GM23338 (cell line): ENCODE results near the gene APPBP2. TPM values are rescaled to one million over a fixed set of nuclear protein-coding genes. Genes with fewer than 3 reads are reported as not detected.

Source experiments
- ATAC-seq: fragments of 200-7000 bp; cut with Tn5 transposase; 3 replicates; pipeline ENCODE4 v1.9.1; 2020
- DNase-seq: peaks from one replicate; pipeline ENCODE4 v3.0.0-alpha.2; 2015; ENCODE audit warnings: low spot score
- H2AFZ ChIP-seq: fragments of 200-600 bp; sonication (generic); 2 replicates; pipeline ENCODE4 v1.8.0; 2016; ENCODE audit warnings: antibody characterized with exemption, mild to moderate bottlenecking, moderate library complexity
- H3F3A ChIP-seq: fragments of 200-600 bp; sonication (generic); replicated peaks from 2 replicates; pipeline ENCODE4 v1.8.0; 2017; ENCODE audit warnings: antibody characterized with exemption, mixed run types, low read depth
- H3K27ac ChIP-seq: fragments of 200-600 bp; sonication (generic); 2 replicates; pipeline ENCODE4 v1.6.1; 2016; ENCODE audit warnings: low read depth
- H3K27me3 ChIP-seq: fragments of 200-600 bp; sonication (generic); 2 replicates; pipeline ENCODE4 v1.8.0; 2016; ENCODE audit warnings: mild to moderate bottlenecking, mixed run types, moderate library complexity; ENCODE audit not compliant: insufficient read depth
- H3K36me3 ChIP-seq: fragments of 200-600 bp; sonication (generic); 2 replicates; pipeline ENCODE4 v1.8.0; 2016; ENCODE audit warnings: mild to moderate bottlenecking; ENCODE audit not compliant: insufficient read depth
- H3K4me1 ChIP-seq: fragments of 200-600 bp; sonication (generic); 2 replicates; pipeline ENCODE4 v1.8.0; 2016; ENCODE audit warnings: mild to moderate bottlenecking, moderate library complexity; ENCODE audit not compliant: insufficient read depth
- H3K4me2 ChIP-seq: fragments of 200-600 bp; sonication (generic); 2 replicates; pipeline ENCODE4 v1.7.1; 2017; ENCODE audit warnings: mixed run types
- H3K4me3 ChIP-seq: fragments of 200-600 bp; sonication (generic); 2 replicates; pipeline ENCODE4 v1.6.1; 2016; ENCODE audit warnings: mixed run types
- H3K79me2 ChIP-seq: fragments of 200-600 bp; sonication (generic); replicated peaks from 2 replicates; pipeline ENCODE4 v1.8.0; 2017; ENCODE audit warnings: mild to moderate bottlenecking; ENCODE audit not compliant: insufficient read depth
- H3K9me2 ChIP-seq: fragments of 200-600 bp; sonication (generic); 2 replicates; pipeline ENCODE4 v1.8.0; 2017; ENCODE audit not compliant: insufficient read depth
- H4K20me1 ChIP-seq: fragments of 200-600 bp; sonication (generic); replicated peaks from 2 replicates; pipeline ENCODE4 v1.8.0; 2017; ENCODE audit warnings: mild to moderate bottlenecking; ENCODE audit not compliant: insufficient read depth
- H3K27ac Mint-ChIP-seq: 2 replicates; pipeline ENCODE4 v1.8.0; 2020; ENCODE audit warnings: inconsistent platforms, mild to moderate bottlenecking, moderate library complexity, mixed read lengths
- H3K27me3 Mint-ChIP-seq: 3 replicates; pipeline ENCODE4 v1.8.0; 2022; ENCODE audit warnings: low read depth, mild to moderate bottlenecking, moderate library complexity, mixed read lengths, inconsistent platforms; ENCODE audit not compliant: insufficient read depth, poor library complexity
- H3K36me3 Mint-ChIP-seq: 3 replicates; pipeline ENCODE4 v1.8.0; 2021; ENCODE audit warnings: low read depth, mild to moderate bottlenecking, inconsistent platforms, moderate library complexity, mixed read lengths
- H3K4me1 Mint-ChIP-seq: 3 replicates; pipeline ENCODE4 v1.8.0; 2020; ENCODE audit warnings: mild to moderate bottlenecking, inconsistent platforms, mixed read lengths
- H3K4me3 Mint-ChIP-seq: 3 replicates; pipeline ENCODE4 v1.8.0; 2021; ENCODE audit warnings: moderate library complexity, mild to moderate bottlenecking, inconsistent platforms, mixed read lengths
- H3K9me3 Mint-ChIP-seq: 3 replicates; pipeline ENCODE4 v1.8.0; 2020; ENCODE audit warnings: moderate library complexity, mild to moderate bottlenecking, inconsistent platforms, mixed read lengths
- CTCF ChIP-seq, 2 experiments: fragments of 200-600 bp in 1 of 2; sonication (generic) in 1 of 2; conservative IDR thresholded peaks; 2 replicates each; pipeline versions ENCODE4 v1.5.1 to v1.6.1; 2016 to 2017; ENCODE audit warnings: antibody characterized with exemption in 2 of 2, low read depth in 2 of 2, mild to moderate bottlenecking in 2 of 2, moderate library complexity in 1 of 2
- ETS1 ChIP-seq: IDR thresholded peaks from 2 replicates; pipeline ENCODE4 v1.6.1; 2016; ENCODE audit warnings: antibody characterized with exemption
- JUNB ChIP-seq: IDR thresholded peaks from one replicate; pipeline ENCODE4 v1.6.1; 2016; ENCODE audit warnings: antibody characterized with exemption; ENCODE audit not compliant: unreplicated experiment
- POLR2AphosphoS5 ChIP-seq: IDR thresholded peaks from 2 replicates; pipeline ENCODE4 v1.6.1; 2016; ENCODE audit warnings: antibody characterized with exemption, low read depth
- ZNF462 ChIP-seq: fragments of 250-450 bp; sonication (Bioruptor Pico); IDR thresholded peaks from 2 replicates; pipeline ENCODE4 v1.5.0; 2020; ENCODE audit warnings: mild to moderate bottlenecking, moderate library complexity
- polyA plus RNA-seq: library from polyadenylated mRNA; unstranded; fragments of >200 nt; fragmentation: Nextera tagmentation; extraction: Ambion mirVana; gene quantifications from 2 replicates; pipeline ENCODE4 v1.2.1, GENCODE V29; 2016
- total RNA-seq: library from RNA; depleted of rRNA; stranded (reverse); fragments of >200 nt; shearing (Covaris generic); gene quantifications from 2 replicates; pipeline ENCODE4 v1.2.3, GENCODE V29; 2014

The APPBP2 gene
- total and polyA plus RNA-seq, 2 experiments from 2014 or later: 9.3 to 15.0 TPM

DNA sequence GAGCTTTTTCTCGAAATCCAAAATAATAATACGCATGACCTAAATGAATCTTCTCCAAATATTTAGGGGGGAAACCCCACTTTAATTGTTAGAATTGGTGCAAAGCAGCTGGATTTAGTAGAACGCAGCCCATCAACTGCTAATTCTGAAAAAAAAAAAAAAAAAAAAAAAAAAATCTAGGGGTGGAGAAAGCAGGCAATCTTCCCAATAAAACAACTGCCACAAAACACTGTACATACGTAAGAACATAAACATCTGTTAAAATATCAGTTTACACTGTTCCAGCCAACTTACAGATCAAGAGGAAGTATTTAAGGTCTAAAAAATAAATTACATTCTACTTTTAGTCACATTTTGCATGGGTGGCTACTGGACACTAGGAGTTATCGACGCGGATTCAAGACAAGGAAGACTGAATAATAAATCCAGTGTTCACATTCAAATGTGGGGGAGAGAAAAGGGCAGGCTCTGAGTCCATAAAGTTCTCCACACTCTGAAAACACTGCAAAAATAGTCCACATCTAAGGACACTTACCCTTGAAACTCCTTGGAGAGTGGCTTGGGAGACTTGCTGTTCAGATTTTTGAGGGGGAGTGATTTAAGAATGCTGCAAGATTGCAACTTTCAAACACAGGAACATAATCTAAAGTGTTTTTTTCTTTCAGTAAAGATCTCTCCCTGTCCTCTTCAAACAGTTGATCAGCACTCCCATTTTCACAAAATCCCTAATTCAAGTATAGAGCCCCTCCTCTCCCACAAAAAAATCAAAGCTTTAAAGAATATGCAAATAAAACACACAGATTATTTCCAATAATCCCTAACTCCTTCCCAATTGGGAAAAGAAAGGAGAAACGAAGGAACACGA lies 1.3 kb downstream of the APPBP2 start:
- Mint-ChIP-seq H3K27me3 (peaks cover 6% of the 10 kb centered on the region), H3K27ac (peak overlapping the region; percentile 98), H3K4me3 (peak overlapping the region; percentile 88), H3K4me1 (peaks cover 5% of the 10 kb centered on the region; the same call in 2 of the 3 replicates), H3K36me3 (peaks cover 22% of the 10 kb centered on the region), H3K9me3 (no peaks in the 10 kb centered on the region; the same call in 2 of the 3 replicates)
- H3K4me2 ChIP-seq: peak overlapping the region; percentile 97
- no peaks in the 10 kb centered on the region for H3K9me2 ChIP-seq
- peaks cover 17% of the 10 kb centered on the region; the same call in 1 of the 2 replicates for H4K20me1 ChIP-seq
- peaks cover 74% of the 10 kb centered on the region for H3K79me2 ChIP-seq
- H3K36me3 ChIP-seq: no peaks in the 10 kb centered on the region
- no peak for TF ChIP-seq JUNB
- TF ChIP-seq POLR2AphosphoS5: no peak
- no peak for TF ChIP-seq ETS1
- no peak for TF ChIP-seq CTCF (conservative IDR thresholded peaks at IDR 0.05; ENCODE audit: low read depth in 2 of 2)
- no peak for TF ChIP-seq ZNF462 (CRISPR knock-in tag)
- H2AFZ ChIP-seq: peak overlapping the region; percentile 86
- no peaks in the 10 kb centered on the region for H3K27me3 ChIP-seq
- H3K4me1 ChIP-seq: peaks cover 11% of the 10 kb centered on the region
- DNase-seq (no peak), ATAC-seq (no peak)
- no peaks in the 10 kb centered on the region for H3F3A ChIP-seq
- peak overlapping the region; percentile 98 for H3K27ac ChIP-seq
- peak overlapping the region; percentile 97 for H3K4me3 ChIP-seq
